ENCODE data around the gene IL31RA.

IL31RA gene

GRCh38 chr5:55821731-55822512 is 29.2 kb upstream of the IL31RA start:
- peaks cover 4% of the 10 kb centered on the region for H3K27me3 ChIP-seq (ENCODE audit: control insufficient read depth, insufficient read depth, low read length)
- peak overlapping the region; percentile 55 for H2AFZ ChIP-seq
- no peak overlapping the region for H3K27ac ChIP-seq
- H3K9ac ChIP-seq = no peak overlapping the region
- no peaks in the 10 kb centered on the region for H3K4me1 ChIP-seq
- H3K79me2 ChIP-seq = no peaks in the 10 kb centered on the region
- no peaks in the 10 kb centered on the region for H3K9me3 ChIP-seq (ENCODE audit: control insufficient read depth, low read length)
- TF ChIP-seq CTCF (IDR thresholded peaks at IDR 0.05) = no peak
- no peaks in the 10 kb centered on the region for H3K36me3 ChIP-seq (ENCODE audit: control insufficient read depth, insufficient read depth, low read length)
- peak overlapping the region; percentile 9 for H3K4me3 ChIP-seq (ENCODE audit: low read depth, low read length)
- peak overlapping the region; percentile 46 for H3K4me2 ChIP-seq (ENCODE audit: low read length)

GRCh38 chr5:55823151-55823796 is 27.9 kb upstream of the IL31RA start:
- Histone ChIP-seq H3K79me2 (no peaks in the 10 kb centered on the region), H3K4me3 (ENCODE audit: low read depth, low read length) (no peak overlapping the region), H3K4me2 (ENCODE audit: low read length) (no peak overlapping the region), H3K36me3 (ENCODE audit: control insufficient read depth, insufficient read depth, low read length) (no peaks in the 10 kb centered on the region), H2AFZ (no peak overlapping the region), H3K27me3 (ENCODE audit: control insufficient read depth, insufficient read depth, low read length) (peaks cover 4% of the 10 kb centered on the region), H3K9ac (no peak overlapping the region), H3K4me1 (no peaks in the 10 kb centered on the region), H3K27ac (no peak overlapping the region), H3K9me3 (ENCODE audit: control insufficient read depth, low read length) (no peaks in the 10 kb centered on the region)
- no peak for TF ChIP-seq CTCF (IDR thresholded peaks at IDR 0.05)

- H3K4me2 ChIP-seq (ENCODE audit: low read length) = no peak overlapping the region
- H3K9ac ChIP-seq = no peak overlapping the region
- no peaks in the 10 kb centered on the region for H3K27me3 ChIP-seq (ENCODE audit: control insufficient read depth, insufficient read depth, low read length)
- no peaks in the 10 kb centered on the region for H3K36me3 ChIP-seq (ENCODE audit: control insufficient read depth, insufficient read depth, low read length)
- no peak overlapping the region for H3K27ac ChIP-seq
- no peaks in the 10 kb centered on the region for H3K4me1 ChIP-seq
- no peak overlapping the region for H3K4me3 ChIP-seq (ENCODE audit: low read depth, low read length)
- no peak for TF ChIP-seq CTCF (IDR thresholded peaks at IDR 0.05)
- no peak overlapping the region for H2AFZ ChIP-seq
- no peaks in the 10 kb centered on the region for H3K79me2 ChIP-seq
- H3K9me3 ChIP-seq (ENCODE audit: control insufficient read depth, low read length) = no peaks in the 10 kb centered on the region
Observed at GRCh38 chr5:55829956-55830355, 21.2 kb upstream of the IL31RA start.

- Histone ChIP-seq H3K9ac (no peak overlapping the region), H3K9me3 (ENCODE audit: control insufficient read depth, low read length) (no peaks in the 10 kb centered on the region), H3K4me1 (no peaks in the 10 kb centered on the region), H3K27ac (no peak overlapping the region), H3K36me3 (ENCODE audit: control insufficient read depth, insufficient read depth, low read length) (no peaks in the 10 kb centered on the region), H3K4me3 (ENCODE audit: low read depth, low read length) (no peak overlapping the region), H2AFZ (no peak overlapping the region), H3K4me2 (ENCODE audit: low read length) (no peak overlapping the region), H3K79me2 (no peaks in the 10 kb centered on the region), H3K27me3 (ENCODE audit: control insufficient read depth, insufficient read depth, low read length) (no peaks in the 10 kb centered on the region)
- no peak for TF ChIP-seq CTCF (IDR thresholded peaks at IDR 0.05)
Observed at GRCh38 chr5:55832446-55832845, 18.7 kb upstream of the IL31RA start.

Data from parathyroid adenoma (tissue), 2 donors.